ENCODE data around the gene RAB31.

Gene RAB31

GRCh38 chr18:9788140-9788539 lies 80.0 kb downstream of the RAB31 start:
- Histone ChIP-seq H2BK12ac (ENCODE audit: low read length) (no peak overlapping the region), H3K36me3 (replicated peaks in 1 of 2; ENCODE audit: control insufficient read depth in 2 of 2, insufficient read depth in 2 of 2, low read length in 2 of 2) (peaks cover 0 to 11% of the 10 kb centered on the region in 2 donors), H3K18ac (ENCODE audit: low read length) (no peak overlapping the region), H3K9me3 (replicated peaks in 1 of 2; ENCODE audit: control insufficient read depth in 2 of 2, insufficient read depth in 1 of 2, low read depth in 1 of 2, low read length in 2 of 2) (peaks cover 0 to 7% of the 10 kb centered on the region in 2 donors), H3K4me1 (ENCODE audit: control insufficient read depth in 2 of 2, insufficient read depth in 1 of 2, low read depth in 1 of 2, low read length in 2 of 2) (no peaks in the 10 kb centered on the region), H4K8ac (ENCODE audit: low read depth, low read length) (no peak overlapping the region), H2BK120ac (ENCODE audit: low read depth, low read length) (no peak overlapping the region), H3K79me1 (ENCODE audit: low read depth, low read length) (no peaks in the 10 kb centered on the region), H3K4me2 (ENCODE audit: insufficient read depth, low read length, poor library complexity, severe bottlenecking) (no peak overlapping the region), H3K14ac (ENCODE audit: low read length) (no peak overlapping the region), H3K4ac (ENCODE audit: low read length) (no peak overlapping the region), H4K91ac (ENCODE audit: low read depth, low read length, poor library complexity) (no peak overlapping the region), H3K27me3 (ENCODE audit: control insufficient read depth in 3 of 3, insufficient read depth in 3 of 3, low read depth in 1 of 3, low read length in 3 of 3) (no peaks in the 10 kb centered on the region), H3K9ac (ENCODE audit: low read depth, low read length, poor library complexity) (no peak overlapping the region), H2AK5ac (ENCODE audit: low read depth, low read length) (no peak overlapping the region), H3K23ac (ENCODE audit: low read depth, low read length, poor library complexity) (no peak overlapping the region), H2AFZ (ENCODE audit: low read length) (no peak overlapping the region), H2BK15ac (ENCODE audit: low read length) (no peak overlapping the region), H2BK5ac (ENCODE audit: low read length) (no peak overlapping the region), H3K27ac (replicated peaks; ENCODE audit: low read length) (no peak overlapping the region), H3K4me3 (ENCODE audit: low read length in 2 of 2) (no peak overlapping the region)
- WGBS, 2 donors (ENCODE audit: extremely low coverage in 2 of 2, insufficient read length in 2 of 2, insufficient replicate concordance in 1 of 2) = no CpG with 5 or more reads among the region's 1 CpG
- DNase-seq (ENCODE audit: low spot score) = no peak

- peaks cover 0 to 14% of the 10 kb centered on the region in 2 donors for H3K36me3 ChIP-seq (replicated peaks in 1 of 2; ENCODE audit: control insufficient read depth in 2 of 2, insufficient read depth in 2 of 2, low read length in 2 of 2)
- H3K4ac ChIP-seq (ENCODE audit: low read length) = no peak overlapping the region
- no peak overlapping the region for H2AK5ac ChIP-seq (ENCODE audit: low read depth, low read length)
- H2BK5ac ChIP-seq (ENCODE audit: low read length) = no peak overlapping the region
- H2BK12ac ChIP-seq (ENCODE audit: low read length) = no peak overlapping the region
- DNase-seq (ENCODE audit: low spot score) = no peak
- no peak overlapping the region for H2BK120ac ChIP-seq (ENCODE audit: low read depth, low read length)
- H3K14ac ChIP-seq (ENCODE audit: low read length) = no peak overlapping the region
- H3K9ac ChIP-seq (ENCODE audit: low read depth, low read length, poor library complexity) = no peak overlapping the region
- H3K4me1 ChIP-seq (ENCODE audit: control insufficient read depth in 2 of 2, insufficient read depth in 1 of 2, low read depth in 1 of 2, low read length in 2 of 2) = no peaks in the 10 kb centered on the region
- no peak overlapping the region for H2BK15ac ChIP-seq (ENCODE audit: low read length)
- peaks cover 0 to 7% of the 10 kb centered on the region in 2 donors for H3K9me3 ChIP-seq (replicated peaks in 1 of 2; ENCODE audit: control insufficient read depth in 2 of 2, insufficient read depth in 1 of 2, low read depth in 1 of 2, low read length in 2 of 2)
- no peak overlapping the region for H3K4me2 ChIP-seq (ENCODE audit: insufficient read depth, low read length, poor library complexity, severe bottlenecking)
- no peak overlapping the region for H3K18ac ChIP-seq (ENCODE audit: low read length)
- no peak overlapping the region for H4K91ac ChIP-seq (ENCODE audit: low read depth, low read length, poor library complexity)
- H3K27ac ChIP-seq (replicated peaks; ENCODE audit: low read length) = no peak overlapping the region
- H4K8ac ChIP-seq (ENCODE audit: low read depth, low read length) = no peak overlapping the region
- H3K27me3 ChIP-seq (ENCODE audit: control insufficient read depth in 3 of 3, insufficient read depth in 3 of 3, low read depth in 1 of 3, low read length in 3 of 3) = no peaks in the 10 kb centered on the region
- H2AFZ ChIP-seq (ENCODE audit: low read length) = no peak overlapping the region
- no CpG with 5 or more reads among the region's 2 CpGs for WGBS, 2 donors (ENCODE audit: extremely low coverage in 2 of 2, insufficient read length in 2 of 2, insufficient replicate concordance in 1 of 2)
- H3K4me3 ChIP-seq (ENCODE audit: low read length in 2 of 2) = no peak overlapping the region
- no peak overlapping the region for H3K23ac ChIP-seq (ENCODE audit: low read depth, low read length, poor library complexity)
- H3K79me1 ChIP-seq (ENCODE audit: low read depth, low read length) = no peaks in the 10 kb centered on the region
Measured at GRCh38 chr18:9788860-9789259, 80.8 kb downstream of the RAB31 start.

GRCh38 chr18:9790261-9790660 lies 82.2 kb downstream of the RAB31 start:
- no peak overlapping the region for H3K23ac ChIP-seq (ENCODE audit: low read depth, low read length, poor library complexity)
- no peaks in the 10 kb centered on the region for H3K27me3 ChIP-seq (ENCODE audit: control insufficient read depth in 3 of 3, insufficient read depth in 3 of 3, low read depth in 1 of 3, low read length in 3 of 3)
- H2BK120ac ChIP-seq (ENCODE audit: low read depth, low read length) = no peak overlapping the region
- H3K14ac ChIP-seq (ENCODE audit: low read length) = no peak overlapping the region
- no peak overlapping the region for H2BK5ac ChIP-seq (ENCODE audit: low read length)
- no peaks in the 10 kb centered on the region for H3K79me1 ChIP-seq (ENCODE audit: low read depth, low read length)
- DNase-seq (ENCODE audit: low spot score) = no peak
- H2BK15ac ChIP-seq (ENCODE audit: low read length) = no peak overlapping the region
- H3K4me3 ChIP-seq (ENCODE audit: low read length in 2 of 2) = no peak overlapping the region
- no peak overlapping the region for H2AFZ ChIP-seq (ENCODE audit: low read length)
- no CpG with 5 or more reads among the region's 2 CpGs for WGBS, 2 donors (ENCODE audit: extremely low coverage in 2 of 2, insufficient read length in 2 of 2, insufficient replicate concordance in 1 of 2)
- H3K9me3 ChIP-seq (replicated peaks in 1 of 2; ENCODE audit: control insufficient read depth in 2 of 2, insufficient read depth in 1 of 2, low read depth in 1 of 2, low read length in 2 of 2) = peaks cover 0 to 11% of the 10 kb centered on the region in 2 donors
- no peak overlapping the region for H3K18ac ChIP-seq (ENCODE audit: low read length)
- no peak overlapping the region for H3K4ac ChIP-seq (ENCODE audit: low read length)
- H3K9ac ChIP-seq (ENCODE audit: low read depth, low read length, poor library complexity) = no peak overlapping the region
- H3K4me2 ChIP-seq (ENCODE audit: insufficient read depth, low read length, poor library complexity, severe bottlenecking) = no peak overlapping the region
- no peaks in the 10 kb centered on the region for H3K4me1 ChIP-seq (ENCODE audit: control insufficient read depth in 2 of 2, insufficient read depth in 1 of 2, low read depth in 1 of 2, low read length in 2 of 2)
- H4K91ac ChIP-seq (ENCODE audit: low read depth, low read length, poor library complexity) = no peak overlapping the region
- H3K36me3 ChIP-seq (replicated peaks in 1 of 2; ENCODE audit: control insufficient read depth in 2 of 2, insufficient read depth in 2 of 2, low read length in 2 of 2) = peaks cover 0 to 12% of the 10 kb centered on the region in 2 donors
- no peak overlapping the region for H4K8ac ChIP-seq (ENCODE audit: low read depth, low read length)
- H3K27ac ChIP-seq (replicated peaks; ENCODE audit: low read length) = no peak overlapping the region
- H2AK5ac ChIP-seq (ENCODE audit: low read depth, low read length) = no peak overlapping the region
- H2BK12ac ChIP-seq (ENCODE audit: low read length) = no peak overlapping the region

- H2BK12ac ChIP-seq (ENCODE audit: low read length) = no peak overlapping the region
- no peak overlapping the region for H4K8ac ChIP-seq (ENCODE audit: low read depth, low read length)
- H3K27ac ChIP-seq (replicated peaks; ENCODE audit: low read length) = no peak overlapping the region
- no peak for DNase-seq (ENCODE audit: low spot score)
- H3K27me3 ChIP-seq (ENCODE audit: control insufficient read depth in 3 of 3, insufficient read depth in 3 of 3, low read depth in 1 of 3, low read length in 3 of 3) = no peaks in the 10 kb centered on the region
- no peak overlapping the region for H3K9ac ChIP-seq (ENCODE audit: low read depth, low read length, poor library complexity)
- no peaks in the 10 kb centered on the region for H3K4me1 ChIP-seq (ENCODE audit: control insufficient read depth in 2 of 2, insufficient read depth in 1 of 2, low read depth in 1 of 2, low read length in 2 of 2)
- H4K91ac ChIP-seq (ENCODE audit: low read depth, low read length, poor library complexity) = no peak overlapping the region
- H3K4me3 ChIP-seq (ENCODE audit: low read length in 2 of 2) = no peak overlapping the region
- H3K14ac ChIP-seq (ENCODE audit: low read length) = no peak overlapping the region
- no peak overlapping the region for H3K4me2 ChIP-seq (ENCODE audit: insufficient read depth, low read length, poor library complexity, severe bottlenecking)
- H3K18ac ChIP-seq (ENCODE audit: low read length) = no peak overlapping the region
- H2BK120ac ChIP-seq (ENCODE audit: low read depth, low read length) = no peak overlapping the region
- H3K23ac ChIP-seq (ENCODE audit: low read depth, low read length, poor library complexity) = no peak overlapping the region
- H2AK5ac ChIP-seq (ENCODE audit: low read depth, low read length) = no peak overlapping the region
- H3K36me3 ChIP-seq (replicated peaks in 1 of 2; ENCODE audit: control insufficient read depth in 2 of 2, insufficient read depth in 2 of 2, low read length in 2 of 2) = peaks cover 0 to 17% of the 10 kb centered on the region in 2 donors
- H3K79me1 ChIP-seq (ENCODE audit: low read depth, low read length) = no peaks in the 10 kb centered on the region
- no CpG with 5 or more reads among the region's 2 CpGs for WGBS, 2 donors (ENCODE audit: extremely low coverage in 2 of 2, insufficient read length in 2 of 2, insufficient replicate concordance in 1 of 2)
- peaks cover 0 to 14% of the 10 kb centered on the region in 2 donors for H3K9me3 ChIP-seq (replicated peaks in 1 of 2; ENCODE audit: control insufficient read depth in 2 of 2, insufficient read depth in 1 of 2, low read depth in 1 of 2, low read length in 2 of 2)
- H2BK5ac ChIP-seq (ENCODE audit: low read length) = no peak overlapping the region
- no peak overlapping the region for H2AFZ ChIP-seq (ENCODE audit: low read length)
- no peak overlapping the region for H3K4ac ChIP-seq (ENCODE audit: low read length)
- no peak overlapping the region for H2BK15ac ChIP-seq (ENCODE audit: low read length)
Measured at GRCh38 chr18:9791991-9792390, 83.9 kb downstream of the RAB31 start.
